Aortic smooth muscle cell (primary cell): ENCODE data around the gene RPL18A. TPM values are rescaled to one million over a fixed set of nuclear protein-coding genes. Genes with fewer than 3 reads are reported as not detected.

Experiments used
- total RNA-seq: library from RNA; depleted of rRNA; stranded (reverse); fragments of >200 nt; gene quantifications from 2 replicates; pipeline ENCODE4 v1.2.3, GENCODE V29; 2014

RPL18A gene
- 1,055 and 1,148 TPM in 2 replicates for total RNA-seq

DNA sequence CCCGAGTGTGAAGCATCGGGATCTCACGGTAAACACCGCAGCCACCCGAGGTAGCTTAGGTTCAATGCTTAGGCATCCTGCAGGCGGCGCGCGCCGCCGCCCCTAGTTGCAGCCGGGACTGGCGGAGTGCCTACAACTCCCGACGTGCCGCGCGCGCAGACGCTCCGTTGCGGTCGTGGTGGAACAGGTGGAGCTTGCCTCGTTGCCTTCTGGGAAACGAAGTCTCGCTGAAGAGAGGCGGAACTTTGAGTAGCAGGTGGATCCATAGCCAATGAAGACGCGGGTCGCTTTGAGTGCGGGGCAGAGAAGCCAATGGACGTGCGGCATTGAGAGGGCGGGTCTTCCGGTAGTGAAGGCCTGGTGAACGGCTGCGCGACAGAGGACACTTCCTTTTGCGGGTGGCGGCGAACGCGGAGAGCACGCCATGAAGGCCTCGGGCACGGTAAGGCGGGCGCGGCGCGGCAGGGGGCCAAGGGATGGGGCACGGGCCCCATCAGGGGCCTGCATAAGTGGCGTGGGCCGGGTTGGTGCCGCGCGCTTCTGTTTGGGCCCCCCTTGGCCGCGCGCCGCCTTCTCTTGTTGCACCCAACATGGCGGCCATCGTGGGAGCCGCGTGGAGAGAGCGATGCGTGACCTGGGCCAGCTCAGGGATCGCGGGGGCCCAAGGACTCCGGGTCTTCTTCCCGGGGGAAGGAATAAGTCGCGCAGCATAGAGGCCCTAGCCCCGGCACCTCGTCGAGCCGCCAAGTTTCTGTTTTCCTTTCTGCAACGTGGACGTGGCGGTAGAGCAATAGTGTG lies at the start of gene RPL18A:
Gene RPL18A, plus strand, starts transcription at position 378 of the 798 bp plus-strand sequence. Its CDS starts 47 bp downstream, at position 425.

DNA sequence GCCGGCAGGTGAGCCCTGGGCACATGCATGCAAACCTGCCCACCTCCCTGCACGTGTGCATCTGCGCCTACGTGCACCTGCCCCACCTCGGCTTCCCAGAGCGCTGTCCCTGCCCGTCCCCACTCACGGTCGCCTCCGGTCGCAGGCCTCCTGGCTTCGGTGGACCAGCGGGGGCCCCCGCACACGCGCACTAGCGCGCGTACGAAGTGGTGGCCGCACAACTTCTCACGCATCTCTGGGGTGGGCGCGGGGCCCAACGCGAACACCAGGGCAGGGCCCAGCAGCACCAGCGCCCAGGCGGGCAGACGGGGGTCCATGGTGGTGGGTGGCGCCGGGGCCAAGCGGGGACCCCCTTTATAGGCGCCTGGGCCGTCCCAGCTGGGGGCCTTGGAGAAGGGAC lies 38.5 kb upstream of the RPL18A start, which contains the start of gene INSL3:
Gene INSL3, minus strand, starts transcription at position 330 of the 400 bp plus-strand sequence. Its CDS starts 13 bp downstream, at position 317.

DNA sequence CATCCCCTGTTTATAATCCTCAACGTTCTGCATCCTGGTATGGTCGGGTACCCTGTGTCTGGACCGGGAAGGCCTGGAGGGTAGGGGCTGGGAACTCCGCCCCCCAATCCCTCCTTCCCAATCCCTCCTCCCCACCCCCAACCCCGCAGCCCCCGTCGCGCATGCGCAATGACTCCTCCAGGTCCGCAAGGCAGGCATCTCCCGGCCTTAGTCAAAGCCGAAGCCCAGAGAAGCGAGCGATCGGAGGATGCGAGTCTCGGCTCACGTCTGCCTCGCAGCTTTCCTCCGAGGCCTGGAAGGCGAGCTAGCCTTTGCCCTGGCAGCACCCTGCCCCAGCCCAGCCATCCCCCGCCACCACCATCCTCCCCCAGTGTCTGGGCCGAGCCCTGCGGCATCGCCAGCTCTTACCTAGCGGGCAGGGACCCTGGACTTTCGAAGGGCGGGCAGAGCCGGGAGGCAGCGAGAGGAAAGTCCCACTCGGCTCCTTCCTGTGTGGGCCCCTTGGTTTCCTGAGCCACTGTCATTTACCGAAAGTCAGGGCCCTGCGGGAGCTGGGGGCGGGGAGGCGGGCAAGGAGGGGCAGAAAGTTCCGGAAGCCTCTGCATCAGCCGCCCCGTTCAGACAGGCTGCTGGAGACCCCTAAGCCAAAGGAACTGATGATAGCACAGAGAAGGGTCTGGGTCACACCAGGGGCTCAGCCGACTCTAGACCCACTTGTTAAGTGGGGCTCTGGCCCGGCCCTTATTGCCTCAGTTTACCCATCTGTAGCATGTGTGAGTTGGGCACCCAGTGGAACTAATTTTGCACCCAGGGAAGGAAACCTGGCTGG lies 12.0 kb upstream of the RPL18A start, which contains the start of gene JAK3:
Gene JAK3, minus strand, starts transcription at position 445 of the 829 bp plus-strand sequence. CDS start 3,565 bp downstream, outside the sequence.

DNA sequence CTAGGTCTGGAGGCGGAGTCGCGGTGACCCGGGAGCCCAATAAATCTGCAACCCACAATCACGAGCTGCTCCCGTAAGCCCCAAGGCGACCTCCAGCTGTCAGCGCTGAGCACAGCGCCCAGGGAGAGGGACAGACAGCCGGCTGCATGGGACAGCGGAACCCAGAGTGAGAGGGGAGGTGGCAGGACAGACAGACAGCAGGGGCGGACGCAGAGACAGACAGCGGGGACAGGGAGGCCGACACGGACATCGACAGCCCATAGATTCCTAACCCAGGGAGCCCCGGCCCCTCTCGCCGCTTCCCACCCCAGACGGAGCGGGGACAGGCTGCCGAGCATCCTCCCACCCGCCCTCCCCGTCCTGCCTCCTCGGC lies 12.2 kb downstream of the RPL18A start, which contains the start of gene SLC5A5:
Gene SLC5A5, plus strand, starts transcription at position 68 of the 373 bp plus-strand sequence. CDS start 375 bp downstream, outside the sequence.

Other genes starting within 250 kb of the RPL18A start
- gene UNC13A, start 171.6 kb upstream of the RPL18A start, total RNA-seq = 10.2 and 11.1 TPM in 2 replicates
- gene MAP1S, start 140.4 kb upstream of the RPL18A start, total RNA-seq = 27.4 and 29.2 TPM in 2 replicates
- gene FCHO1, start 108.4 kb upstream of the RPL18A start, total RNA-seq = 0.68 and 0.92 TPM in 2 replicates
- not detected in 2 replicates for gene B3GNT3, start 64.8 kb upstream of the RPL18A start, total RNA-seq
- gene INSL3, start 38.4 kb upstream of the RPL18A start, total RNA-seq = not detected in 2 replicates
- gene JAK3, start 11.9 kb upstream of the RPL18A start, total RNA-seq = 2.2 and 2.3 TPM in 2 replicates
- gene SLC5A5, start 12.0 kb downstream of the RPL18A start, total RNA-seq = not detected in 2 replicates
- 39.7 and 50.9 TPM in 2 replicates for gene CCDC124, start 73.1 kb downstream of the RPL18A start, total RNA-seq
- gene KCNN1, start 107.2 kb downstream of the RPL18A start, total RNA-seq = not detected in 2 replicates
- gene ARRDC2, start 148.3 kb downstream of the RPL18A start, total RNA-seq = 12.2 and 32.4 TPM in 2 replicates
- gene IL12RB1, start 227.0 kb downstream of the RPL18A start, total RNA-seq = 0.06 and 0.26 TPM in 2 replicates
- gene MAST3, start 237.9 kb downstream of the RPL18A start, total RNA-seq = 3.4 and 4.5 TPM in 2 replicates